Neural cell (in vitro differentiated cells): ENCODE measurements around the gene RIPK1. TPM values are rescaled to one million over a fixed set of nuclear protein-coding genes. Genes with fewer than 3 reads are reported as not detected.

ENCODE experiments used
- H2AFZ ChIP-seq: fragments of 200-600, 300-800 bp; sonication (generic), shearing (Covaris generic); 2 replicates; pipeline ENCODE4 v1.6.0; 2014; ENCODE audit warnings: low read depth, mild to moderate bottlenecking, antibody characterized with exemption, low read length, moderate library complexity
- H3F3A ChIP-seq: fragments of 200-600 bp; shearing (Covaris generic); 2 replicates; pipeline ENCODE4 v1.6.1; 2016; ENCODE audit warnings: mild to moderate bottlenecking, moderate library complexity, mixed read lengths, antibody characterized with exemption, low read length; ENCODE audit not compliant: insufficient read depth, poor library complexity, severe bottlenecking
- H3K27ac ChIP-seq: fragments of 200-600, 300-800 bp; sonication (generic), shearing (Covaris generic); 2 replicates; pipeline ENCODE4 v1.5.1; 2014; ENCODE audit warnings: mild to moderate bottlenecking, low read length, moderate library complexity
- H3K27me3 ChIP-seq: fragments of 300-800, 200-600 bp; sonication (generic), shearing (Covaris generic); 2 replicates; pipeline ENCODE4 v1.6.0; 2014; ENCODE audit warnings: mild to moderate bottlenecking, low read depth, low read length, moderate library complexity; ENCODE audit not compliant: insufficient read depth
- H3K36me3 ChIP-seq: fragments of 300-800, 200-600 bp; sonication (generic), shearing (Covaris generic); 2 replicates; pipeline ENCODE4 v1.5.1; 2014; ENCODE audit warnings: mild to moderate bottlenecking, antibody characterized with exemption, low read length, moderate library complexity; ENCODE audit not compliant: insufficient read depth
- H3K4me2 ChIP-seq: fragments of 300-800, 200-600 bp; sonication (generic), shearing (Covaris generic); 2 replicates; pipeline ENCODE4 v1.6.0; 2014; ENCODE audit warnings: mild to moderate bottlenecking, low read length
- H3K4me3 ChIP-seq: fragments of 300-800, 200-600 bp; sonication (generic), shearing (Covaris generic); 2 replicates; pipeline ENCODE4 v1.5.1; 2014; ENCODE audit warnings: mild to moderate bottlenecking, low read length, moderate library complexity
- H3K79me2 ChIP-seq: fragments of 200-600 bp; shearing (Covaris generic); replicated peaks from 2 replicates; pipeline ENCODE4 v1.6.0; 2014; ENCODE audit warnings: mild to moderate bottlenecking, low read length, moderate library complexity; ENCODE audit not compliant: insufficient read depth
- H3K9ac ChIP-seq: fragments of 300-800, 200-600 bp; sonication (generic), shearing (Covaris generic); 2 replicates; pipeline ENCODE4 v1.6.1; 2016; ENCODE audit warnings: mild to moderate bottlenecking, low read length, mixed read lengths
- H3K9me2 ChIP-seq: fragments of 200-600 bp; shearing (Covaris generic); 2 replicates; pipeline ENCODE4 v1.6.1; 2016; ENCODE audit warnings: mild to moderate bottlenecking, low read length, mixed read lengths; ENCODE audit not compliant: insufficient read depth
- H3K9me3 ChIP-seq: fragments of 200-600, 300-800 bp; sonication (generic), shearing (Covaris generic); 2 replicates; pipeline ENCODE4 v1.6.1; 2016; ENCODE audit warnings: mild to moderate bottlenecking, mixed run types, low read length, moderate library complexity, mixed read lengths
- H4K20me1 ChIP-seq: fragments of 200-600 bp; shearing (Covaris generic); 2 replicates; pipeline ENCODE4 v1.6.1; 2016; ENCODE audit warnings: mild to moderate bottlenecking, mixed run types; ENCODE audit not compliant: insufficient read depth
- CTCF ChIP-seq: fragments of 450-650 bp; IDR thresholded peaks from 2 replicates; pipeline ENCODE4 v1.5.1; 2014; ENCODE audit warnings: antibody characterized with exemption, mild to moderate bottlenecking, moderate library complexity; ENCODE audit not compliant: poor library complexity, severe bottlenecking
- EP300 ChIP-seq: fragments of 450-650 bp; conservative IDR thresholded peaks from 2 replicates; pipeline ENCODE4 v1.6.1; 2014; ENCODE audit warnings: antibody characterized with exemption, mild to moderate bottlenecking, moderate library complexity; ENCODE audit not compliant: poor library complexity, severe bottlenecking
- EZH2 ChIP-seq: fragments of 200-600, 300-800 bp; shearing (Covaris generic), sonication (generic); IDR thresholded peaks from 2 replicates; pipeline ENCODE4 v1.6.1; 2014; ENCODE audit warnings: antibody characterized with exemption, low read length, borderline replicate concordance, mild to moderate bottlenecking; ENCODE audit not compliant: insufficient read depth, poor library complexity, severe bottlenecking
- MXI1 ChIP-seq: fragments of 450-650 bp; conservative IDR thresholded peaks from 2 replicates; pipeline ENCODE4 v1.6.1; 2014; ENCODE audit warnings: antibody characterized with exemption, mild to moderate bottlenecking; ENCODE audit not compliant: poor library complexity, severe bottlenecking
- POLR2AphosphoS5 ChIP-seq: IDR thresholded peaks from 2 replicates; pipeline ENCODE4 v1.6.1; 2012
- RAD21 ChIP-seq: fragments of 450-650 bp; conservative IDR thresholded peaks from 2 replicates; pipeline ENCODE4 v1.6.1; 2014; ENCODE audit warnings: antibody characterized with exemption, mild to moderate bottlenecking, moderate library complexity
- SMC3 ChIP-seq: fragments of 450-650 bp; conservative IDR thresholded peaks from 2 replicates; pipeline ENCODE4 v1.6.1; 2014; ENCODE audit warnings: antibody characterized with exemption, mild to moderate bottlenecking, moderate library complexity; ENCODE audit not compliant: poor library complexity
- TAF1 ChIP-seq: IDR thresholded peaks from 2 replicates; pipeline ENCODE4 v1.6.1; 2012; ENCODE audit warnings: low read depth
- polyA plus RNA-seq: library from polyadenylated mRNA; depleted of rRNA; stranded (reverse); fragments of >200 nt; gene quantifications from 2 replicates; pipeline ENCODE4 v1.2.3, GENCODE V29; 2014
- TF ChIP-seq, protein P1 (sequence below): IDR thresholded peaks from 2 replicates; pipeline ENCODE4 v1.6.1; 2012; ENCODE audit warnings: borderline replicate concordance

The RIPK1 gene
- polyA plus RNA-seq, 1 donor from 2014 or later = 8.5 TPM

DNA sequence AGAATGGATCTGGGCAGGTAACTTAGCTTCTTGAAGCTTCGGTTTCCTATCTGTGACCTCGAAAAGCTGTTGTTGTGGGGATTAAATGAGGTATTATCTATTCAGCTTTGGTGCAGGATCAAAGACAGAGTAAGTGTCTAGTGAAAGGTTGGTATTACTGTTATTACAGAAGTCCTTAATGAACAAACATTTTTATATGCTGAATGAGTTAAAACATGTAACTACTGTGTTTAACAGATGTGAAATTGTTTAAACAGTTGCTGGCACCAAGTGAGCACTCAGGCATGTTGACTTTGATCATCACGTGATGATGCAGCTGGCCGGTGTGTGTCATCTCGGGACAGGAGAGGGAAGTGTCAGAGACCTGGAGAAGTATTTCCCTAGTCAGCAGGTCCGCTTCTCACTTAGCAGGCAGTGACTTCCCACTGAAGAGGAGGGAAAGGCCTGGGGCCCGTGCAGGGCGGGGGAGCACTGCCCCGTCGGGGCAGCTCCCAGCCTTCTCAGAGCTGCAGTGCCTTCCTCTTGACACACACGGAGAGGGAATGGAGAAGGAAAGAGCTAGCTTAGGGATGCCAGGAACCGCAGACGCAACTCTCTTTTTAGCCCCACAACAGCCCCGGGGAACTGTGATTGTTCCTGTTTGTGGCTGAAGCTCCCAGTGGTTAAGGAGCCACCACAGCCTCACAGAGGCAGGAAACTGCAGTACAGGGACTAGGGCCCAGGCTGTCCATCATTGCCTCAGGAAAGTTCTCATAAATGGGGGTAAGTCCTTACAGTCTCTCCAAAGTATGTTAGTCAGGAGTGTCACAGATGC lies 71.0 kb downstream of the RIPK1 start:
- H3K27ac ChIP-seq = no peak overlapping the region

GRCh38 chr6:3140201-3140600 lies 71.9 kb downstream of the RIPK1 start:
- Histone ChIP-seq H3K9me3 (no peaks in the 10 kb centered on the region), H3K79me2 (no peaks in the 10 kb centered on the region), H3K9me2 (no peaks in the 10 kb centered on the region), H3F3A (no peaks in the 10 kb centered on the region), H3K4me3 (no peak overlapping the region), H2AFZ (no peak overlapping the region), H3K27me3 (no peaks in the 10 kb centered on the region), H3K9ac (no peak overlapping the region), H3K27ac (no peak overlapping the region), H3K4me2 (no peak overlapping the region), H4K20me1 (no peaks in the 10 kb centered on the region), H3K36me3 (no peaks in the 10 kb centered on the region)
- TF ChIP-seq POLR2AphosphoS5 (no peak), MXI1 (no peak), TAF1 (no peak), EP300 (no peak), SMC3 (no peak), CTCF (no peak), RAD21 (no peak), EZH2 (no peak)

More for the DNA sequence above, 71.0 kb downstream of the RIPK1 start:
- Histone ChIP-seq H2AFZ (no peak overlapping the region), H4K20me1 (no peaks in the 10 kb centered on the region), H3K27me3 (no peaks in the 10 kb centered on the region), H3K9me3 (no peaks in the 10 kb centered on the region), H3F3A (no peaks in the 10 kb centered on the region), H3K9ac (no peak overlapping the region), H3K9me2 (no peaks in the 10 kb centered on the region), H3K36me3 (no peaks in the 10 kb centered on the region), H3K79me2 (no peaks in the 10 kb centered on the region), H3K4me3 (no peak overlapping the region), H3K4me2 (no peak overlapping the region)
- TF ChIP-seq MXI1 = no peak
- TF ChIP-seq RAD21 = no peak
- no peak for TF ChIP-seq POLR2AphosphoS5
- no peak for TF ChIP-seq TAF1
- TF ChIP-seq, protein P1, sequence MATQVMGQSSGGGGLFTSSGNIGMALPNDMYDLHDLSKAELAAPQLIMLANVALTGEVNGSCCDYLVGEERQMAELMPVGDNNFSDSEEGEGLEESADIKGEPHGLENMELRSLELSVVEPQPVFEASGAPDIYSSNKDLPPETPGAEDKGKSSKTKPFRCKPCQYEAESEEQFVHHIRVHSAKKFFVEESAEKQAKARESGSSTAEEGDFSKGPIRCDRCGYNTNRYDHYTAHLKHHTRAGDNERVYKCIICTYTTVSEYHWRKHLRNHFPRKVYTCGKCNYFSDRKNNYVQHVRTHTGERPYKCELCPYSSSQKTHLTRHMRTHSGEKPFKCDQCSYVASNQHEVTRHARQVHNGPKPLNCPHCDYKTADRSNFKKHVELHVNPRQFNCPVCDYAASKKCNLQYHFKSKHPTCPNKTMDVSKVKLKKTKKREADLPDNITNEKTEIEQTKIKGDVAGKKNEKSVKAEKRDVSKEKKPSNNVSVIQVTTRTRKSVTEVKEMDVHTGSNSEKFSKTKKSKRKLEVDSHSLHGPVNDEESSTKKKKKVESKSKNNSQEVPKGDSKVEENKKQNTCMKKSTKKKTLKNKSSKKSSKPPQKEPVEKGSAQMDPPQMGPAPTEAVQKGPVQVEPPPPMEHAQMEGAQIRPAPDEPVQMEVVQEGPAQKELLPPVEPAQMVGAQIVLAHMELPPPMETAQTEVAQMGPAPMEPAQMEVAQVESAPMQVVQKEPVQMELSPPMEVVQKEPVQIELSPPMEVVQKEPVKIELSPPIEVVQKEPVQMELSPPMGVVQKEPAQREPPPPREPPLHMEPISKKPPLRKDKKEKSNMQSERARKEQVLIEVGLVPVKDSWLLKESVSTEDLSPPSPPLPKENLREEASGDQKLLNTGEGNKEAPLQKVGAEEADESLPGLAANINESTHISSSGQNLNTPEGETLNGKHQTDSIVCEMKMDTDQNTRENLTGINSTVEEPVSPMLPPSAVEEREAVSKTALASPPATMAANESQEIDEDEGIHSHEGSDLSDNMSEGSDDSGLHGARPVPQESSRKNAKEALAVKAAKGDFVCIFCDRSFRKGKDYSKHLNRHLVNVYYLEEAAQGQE = no peak
- no peak for TF ChIP-seq EZH2
- TF ChIP-seq CTCF = no peak
- no peak for TF ChIP-seq EP300
- TF ChIP-seq SMC3 = no peak
